C4-2B (cell line): ENCODE results near the gene HDAC4.

Experiments used
- CTCF ChIP-seq: fragments of 450-650 bp; conservative IDR thresholded peaks from 2 replicates; pipeline ENCODE4 v1.5.1; 2017; ENCODE audit warnings: mild to moderate bottlenecking
- ZFX ChIP-seq: fragments of 450-650 bp; IDR thresholded peaks from 2 replicates; pipeline ENCODE4 v1.6.1; 2017

GRCh38 chr2:239245872-239246721, 154.7 kb downstream of the HDAC4 start:
- TF ChIP-seq CTCF, result no peak
- no peak for TF ChIP-seq ZFX
